Epidermal melanocyte (primary cell): Measurements from ENCODE around the gene KIFC3.
"Not testable (repeated sequence)": the region's sequence is repeated elsewhere in the genome, so short reads cannot be mapped to it uniquely, and the experiment has no call there.

Experiments
- DNase-seq: peaks from one replicate; pipeline ENCODE4 v3.0.0; 2011; ENCODE audit warnings: low spot score; ENCODE audit not compliant: insufficient read length

The KIFC3 gene

GRCh38 chr16:57825298-57826044 is 23.2 kb upstream of the KIFC3 start:
- DNase-seq: no peak

- DNase-seq: no peak
Observed at GRCh38 chr16:57824888-57825287, 22.6 kb upstream of the KIFC3 start.

- no peak for DNase-seq
Observed at GRCh38 chr16:57823836-57824235, 21.5 kb upstream of the KIFC3 start.

GRCh38 chr16:57822856-57823255 is 20.6 kb upstream of the KIFC3 start:
- no peak for DNase-seq

GRCh38 chr16:57822018-57822553 is 19.8 kb upstream of the KIFC3 start:
- DNase-seq: no peak

- DNase-seq: no peak
Observed at GRCh38 chr16:57821149-57821971, 19.1 kb upstream of the KIFC3 start.

- DNase-seq: no peak
Observed at GRCh38 chr16:57818377-57819064, 16.2 kb upstream of the KIFC3 start.

- no peak for DNase-seq
Observed at GRCh38 chr16:57817680-57818079, 15.4 kb upstream of the KIFC3 start.

GRCh38 chr16:57815987-57816745 is 13.9 kb upstream of the KIFC3 start:
- DNase-seq: peak; percentile 73

GRCh38 chr16:57814896-57815295 is 12.6 kb upstream of the KIFC3 start:
- no peak for DNase-seq

- no peak for DNase-seq
Observed at GRCh38 chr16:57813466-57813865, 11.2 kb upstream of the KIFC3 start.

- not testable (repeated sequence) for DNase-seq
Observed at GRCh38 chr16:57811340-57811739, 9.0 kb upstream of the KIFC3 start.

- no peak for DNase-seq
Observed at GRCh38 chr16:57810197-57811031, 8.1 kb upstream of the KIFC3 start.

GRCh38 chr16:57809276-57810196 is 7.2 kb upstream of the KIFC3 start:
- DNase-seq: no peak

GRCh38 chr16:57808589-57809228 is 6.4 kb upstream of the KIFC3 start:
- DNase-seq: no peak

- peak; percentile 71 for DNase-seq
Observed at GRCh38 chr16:57807968-57808528, 5.8 kb upstream of the KIFC3 start.

- DNase-seq: no peak
Observed at GRCh38 chr16:57807252-57807967, 5.1 kb upstream of the KIFC3 start.

GRCh38 chr16:57805176-57805575 is 2.9 kb upstream of the KIFC3 start:
- no peak for DNase-seq
